Osteoblast (primary cell): ENCODE data around the gene DLG2. TPM values are rescaled to one million over a fixed set of nuclear protein-coding genes. Genes with fewer than 3 reads are reported as not detected.

Experiments
- DNase-seq: peaks from one replicate; pipeline ENCODE4 v3.0.0; 2011; ENCODE audit warnings: low spot score, mixed read lengths; ENCODE audit not compliant: insufficient read length; ENCODE audit errors: missing footprints
- H2AFZ ChIP-seq: 2 replicates; pipeline ENCODE4 v1.6.0; 2011; ENCODE audit warnings: mild to moderate bottlenecking, low read length
- H3K27ac ChIP-seq: 2 replicates; pipeline ENCODE4 v1.5.1; 2011; ENCODE audit warnings: mild to moderate bottlenecking, low read depth, low read length, moderate library complexity
- H3K27me3 ChIP-seq: 2 replicates; pipeline ENCODE4 v1.6.0; 2012; ENCODE audit warnings: mild to moderate bottlenecking, control low read depth, inconsistent platforms, low read length, moderate library complexity; ENCODE audit not compliant: insufficient read depth
- H3K36me3 ChIP-seq: 2 replicates; pipeline ENCODE4 v1.5.1; 2011; ENCODE audit warnings: mild to moderate bottlenecking, low read length, control low read depth, moderate library complexity; ENCODE audit not compliant: insufficient read depth
- H3K4me1 ChIP-seq: 2 replicates; pipeline ENCODE4 v1.5.1; 2011; ENCODE audit warnings: mild to moderate bottlenecking, low read length, control low read depth, moderate library complexity; ENCODE audit not compliant: insufficient read depth
- H3K4me2 ChIP-seq: 2 replicates; pipeline ENCODE4 v1.6.0; 2011; ENCODE audit warnings: mild to moderate bottlenecking, low read length; ENCODE audit not compliant: insufficient read depth
- H3K4me3 ChIP-seq: fragments of 200-600 bp; sonication (generic); 3 replicates; pipeline ENCODE4 v1.5.1; 2012; ENCODE audit warnings: mild to moderate bottlenecking, low read length, inconsistent platforms; ENCODE audit not compliant: insufficient read depth
- H3K79me2 ChIP-seq: 2 replicates; pipeline ENCODE4 v1.6.0; 2012; ENCODE audit warnings: mild to moderate bottlenecking, low read length, control low read depth, inconsistent platforms; ENCODE audit not compliant: insufficient read depth
- H3K9me3 ChIP-seq: 2 replicates; pipeline ENCODE4 v1.5.1; 2011; ENCODE audit warnings: low read depth, low read length, control low read depth
- H4K20me1 ChIP-seq: 2 replicates; pipeline ENCODE4 v1.6.0; 2012; ENCODE audit warnings: mild to moderate bottlenecking, low read length, control low read depth; ENCODE audit not compliant: insufficient read depth
- total RNA-seq: library from RNA; depleted of rRNA; stranded (reverse); fragments of >200 nt; gene quantifications from 2 replicates; pipeline ENCODE4 v1.2.3, GENCODE V29; 2012
- TF ChIP-seq, protein P1 (sequence below): IDR thresholded peaks from 2 replicates; pipeline ENCODE4 v1.5.1; 2011; ENCODE audit warnings: mild to moderate bottlenecking, low read depth, low read length, moderate library complexity; ENCODE audit errors: extremely low read depth

The DLG2 gene
- total RNA-seq, 1 donor, result 3.3 TPM

DNA sequence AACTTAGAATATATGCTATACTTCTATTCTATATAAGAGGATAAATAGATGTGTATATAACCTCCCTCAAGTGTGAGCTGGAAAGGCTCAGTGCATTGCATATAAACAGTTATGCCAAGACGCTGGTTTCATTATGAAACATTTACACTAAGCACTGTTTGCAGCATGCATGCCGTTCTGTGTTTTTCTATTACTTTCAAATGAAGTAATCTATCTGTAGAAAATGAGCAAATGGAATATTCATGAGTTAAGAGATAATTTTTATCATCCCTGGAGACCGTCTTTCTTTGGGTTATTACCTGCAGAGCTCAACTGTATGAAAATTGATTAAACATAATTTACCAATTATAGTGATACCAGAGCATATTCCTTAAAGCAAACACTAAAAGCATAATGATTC is 1415.2 kb downstream of the DLG2 start:
- H3K27me3 ChIP-seq, result no peaks in the 10 kb centered on the region
- no peaks in the 10 kb centered on the region for H4K20me1 ChIP-seq

DNA sequence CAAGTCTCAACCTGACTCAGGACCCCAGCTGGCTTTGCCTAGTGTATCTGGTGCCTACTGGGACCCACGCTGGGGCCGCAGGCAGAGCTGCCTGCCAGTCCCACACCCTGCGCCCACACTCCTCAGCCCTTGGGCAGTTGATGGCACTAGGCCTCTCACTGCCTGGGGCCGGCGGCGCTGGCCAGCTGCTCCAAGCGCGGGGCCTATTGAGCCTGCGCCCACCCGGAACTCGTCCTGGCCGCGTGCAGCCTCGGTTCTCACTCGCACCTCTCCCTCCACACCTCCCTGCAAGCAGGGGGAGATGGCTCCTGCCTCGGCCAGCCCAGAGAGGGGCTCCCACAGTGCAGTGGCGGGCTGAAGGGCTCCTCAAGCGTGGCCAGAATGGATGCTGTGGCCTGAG is 1432.4 kb downstream of the DLG2 start:
- Histone ChIP-seq H3K9me3 (no peaks in the 10 kb centered on the region), H4K20me1 (no peaks in the 10 kb centered on the region), H3K27ac (no peak overlapping the region), H3K4me1 (no peaks in the 10 kb centered on the region), H2AFZ (no peak overlapping the region), H3K4me2 (no peak overlapping the region), H3K4me3 (no peak overlapping the region), H3K27me3 (no peaks in the 10 kb centered on the region), H3K36me3 (no peaks in the 10 kb centered on the region), H3K79me2 (no peaks in the 10 kb centered on the region)
- TF ChIP-seq, protein P1, sequence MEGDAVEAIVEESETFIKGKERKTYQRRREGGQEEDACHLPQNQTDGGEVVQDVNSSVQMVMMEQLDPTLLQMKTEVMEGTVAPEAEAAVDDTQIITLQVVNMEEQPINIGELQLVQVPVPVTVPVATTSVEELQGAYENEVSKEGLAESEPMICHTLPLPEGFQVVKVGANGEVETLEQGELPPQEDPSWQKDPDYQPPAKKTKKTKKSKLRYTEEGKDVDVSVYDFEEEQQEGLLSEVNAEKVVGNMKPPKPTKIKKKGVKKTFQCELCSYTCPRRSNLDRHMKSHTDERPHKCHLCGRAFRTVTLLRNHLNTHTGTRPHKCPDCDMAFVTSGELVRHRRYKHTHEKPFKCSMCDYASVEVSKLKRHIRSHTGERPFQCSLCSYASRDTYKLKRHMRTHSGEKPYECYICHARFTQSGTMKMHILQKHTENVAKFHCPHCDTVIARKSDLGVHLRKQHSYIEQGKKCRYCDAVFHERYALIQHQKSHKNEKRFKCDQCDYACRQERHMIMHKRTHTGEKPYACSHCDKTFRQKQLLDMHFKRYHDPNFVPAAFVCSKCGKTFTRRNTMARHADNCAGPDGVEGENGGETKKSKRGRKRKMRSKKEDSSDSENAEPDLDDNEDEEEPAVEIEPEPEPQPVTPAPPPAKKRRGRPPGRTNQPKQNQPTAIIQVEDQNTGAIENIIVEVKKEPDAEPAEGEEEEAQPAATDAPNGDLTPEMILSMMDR, result no peak
- DNase-seq, result no peak

More for the DNA sequence above, 1415.2 kb downstream of the DLG2 start:
- Histone ChIP-seq H3K9me3 (no peaks in the 10 kb centered on the region), H3K79me2 (no peaks in the 10 kb centered on the region), H2AFZ (no peak overlapping the region), H3K27ac (no peak overlapping the region), H3K4me2 (no peak overlapping the region), H3K4me3 (no peak overlapping the region), H3K36me3 (no peaks in the 10 kb centered on the region), H3K4me1 (no peaks in the 10 kb centered on the region)
- TF ChIP-seq, protein P1, result no peak
- no peak for DNase-seq

DNA sequence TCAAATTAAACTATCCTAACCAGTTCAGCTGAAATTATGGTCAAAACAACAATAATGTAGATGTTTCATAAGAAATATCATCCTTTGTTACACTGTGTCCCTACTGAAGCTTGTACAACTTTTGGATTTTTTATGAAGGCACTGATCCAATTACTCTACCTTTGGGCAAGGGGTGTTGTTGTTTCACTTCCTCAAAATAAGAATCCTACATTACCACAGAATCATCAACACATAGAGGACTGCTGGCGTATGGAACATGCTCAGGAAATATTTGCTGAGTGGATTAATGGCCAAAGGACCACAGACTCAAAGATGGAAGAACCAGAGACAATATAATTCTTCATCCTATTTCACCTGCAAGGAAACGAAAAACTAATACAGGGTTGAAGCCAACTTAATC is 1433.4 kb downstream of the DLG2 start:
- H3K36me3 ChIP-seq, result no peaks in the 10 kb centered on the region
- H2AFZ ChIP-seq, result no peak overlapping the region
- H3K79me2 ChIP-seq, result no peaks in the 10 kb centered on the region
- H3K27me3 ChIP-seq, result no peaks in the 10 kb centered on the region
- H3K9me3 ChIP-seq, result no peaks in the 10 kb centered on the region
- H3K27ac ChIP-seq, result no peak overlapping the region
- H3K4me1 ChIP-seq, result no peaks in the 10 kb centered on the region
- TF ChIP-seq, protein P1, result no peak
- no peak overlapping the region for H3K4me2 ChIP-seq
- H4K20me1 ChIP-seq, result no peaks in the 10 kb centered on the region
- H3K4me3 ChIP-seq, result no peak overlapping the region
- no peak for DNase-seq

DNA sequence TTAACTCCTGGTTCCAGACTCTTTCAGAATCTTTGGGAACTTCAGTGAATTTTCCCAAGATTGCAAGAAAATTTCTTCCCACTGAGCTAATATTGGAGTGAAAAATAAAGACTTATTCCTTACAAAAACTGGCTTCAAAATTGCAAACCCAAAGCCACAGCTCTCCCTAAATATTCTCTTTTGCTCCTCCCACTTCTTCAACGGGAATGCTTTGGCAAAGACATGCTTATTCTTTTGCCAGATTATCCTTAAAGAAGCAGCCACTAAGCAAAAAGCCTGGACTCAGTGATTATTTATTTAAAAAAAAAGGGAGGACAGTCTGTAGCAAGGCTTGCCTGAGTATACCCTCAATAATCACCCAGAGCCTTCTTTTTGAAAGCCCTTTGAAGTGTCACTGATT is 1438.6 kb downstream of the DLG2 start:
- DNase-seq, result no peak
- Histone ChIP-seq H2AFZ (no peak overlapping the region), H3K4me1 (no peaks in the 10 kb centered on the region), H4K20me1 (no peaks in the 10 kb centered on the region), H3K36me3 (no peaks in the 10 kb centered on the region), H3K9me3 (no peaks in the 10 kb centered on the region), H3K4me3 (no peak overlapping the region), H3K4me2 (no peak overlapping the region), H3K27me3 (no peaks in the 10 kb centered on the region), H3K27ac (no peak overlapping the region), H3K79me2 (no peaks in the 10 kb centered on the region)
- TF ChIP-seq, protein P1, result no peak
